ENCODE measurements around the gene ENOSF1. TPM values are rescaled to one million over a fixed set of nuclear protein-coding genes. Genes with fewer than 3 reads are reported as not detected.

ENOSF1 gene
- total RNA-seq, 1 donor from 2014 or later, result 16.7 TPM

DNA sequence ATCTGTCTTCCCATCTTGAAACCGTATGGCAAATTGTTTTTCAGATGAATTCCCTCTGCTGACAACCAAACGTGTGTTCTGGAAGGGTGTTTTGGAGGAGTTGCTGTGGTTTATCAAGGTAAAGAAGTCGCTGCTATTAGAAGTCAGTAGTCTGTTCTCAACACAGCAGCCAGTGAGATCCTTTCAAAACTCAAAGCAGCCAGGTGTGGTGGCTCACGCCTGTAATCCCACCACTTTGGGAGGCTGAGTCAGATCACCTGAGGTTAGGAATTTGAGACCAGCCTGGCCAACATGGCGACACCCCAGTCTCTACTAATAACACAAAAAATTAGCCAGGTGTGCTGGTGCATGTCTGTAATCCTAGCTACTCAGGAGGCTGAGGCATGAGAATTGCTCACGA is 52.8 kb downstream of the ENOSF1 start:
- Mint-ChIP-seq H3K36me3 (ENCODE audit: low read depth) (peaks cover 6% of the 10 kb centered on the region), H3K27ac (ENCODE audit: unreplicated experiment) (no peak overlapping the region), H3K4me1 (ENCODE audit: low read depth) (peaks cover 11% of the 10 kb centered on the region), H3K9me3 (ENCODE audit: low read depth) (peaks cover 6% of the 10 kb centered on the region), H3K4me3 (ENCODE audit: unreplicated experiment) (peak overlapping the region; percentile 83), H3K27me3 (ENCODE audit: low read depth) (no peaks in the 10 kb centered on the region)
- no peak for DNase-seq (ENCODE audit: low spot score)
- TF ChIP-seq, protein P1, sequence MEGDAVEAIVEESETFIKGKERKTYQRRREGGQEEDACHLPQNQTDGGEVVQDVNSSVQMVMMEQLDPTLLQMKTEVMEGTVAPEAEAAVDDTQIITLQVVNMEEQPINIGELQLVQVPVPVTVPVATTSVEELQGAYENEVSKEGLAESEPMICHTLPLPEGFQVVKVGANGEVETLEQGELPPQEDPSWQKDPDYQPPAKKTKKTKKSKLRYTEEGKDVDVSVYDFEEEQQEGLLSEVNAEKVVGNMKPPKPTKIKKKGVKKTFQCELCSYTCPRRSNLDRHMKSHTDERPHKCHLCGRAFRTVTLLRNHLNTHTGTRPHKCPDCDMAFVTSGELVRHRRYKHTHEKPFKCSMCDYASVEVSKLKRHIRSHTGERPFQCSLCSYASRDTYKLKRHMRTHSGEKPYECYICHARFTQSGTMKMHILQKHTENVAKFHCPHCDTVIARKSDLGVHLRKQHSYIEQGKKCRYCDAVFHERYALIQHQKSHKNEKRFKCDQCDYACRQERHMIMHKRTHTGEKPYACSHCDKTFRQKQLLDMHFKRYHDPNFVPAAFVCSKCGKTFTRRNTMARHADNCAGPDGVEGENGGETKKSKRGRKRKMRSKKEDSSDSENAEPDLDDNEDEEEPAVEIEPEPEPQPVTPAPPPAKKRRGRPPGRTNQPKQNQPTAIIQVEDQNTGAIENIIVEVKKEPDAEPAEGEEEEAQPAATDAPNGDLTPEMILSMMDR (IDR thresholded peaks at IDR 0.05), result no peak

DNA sequence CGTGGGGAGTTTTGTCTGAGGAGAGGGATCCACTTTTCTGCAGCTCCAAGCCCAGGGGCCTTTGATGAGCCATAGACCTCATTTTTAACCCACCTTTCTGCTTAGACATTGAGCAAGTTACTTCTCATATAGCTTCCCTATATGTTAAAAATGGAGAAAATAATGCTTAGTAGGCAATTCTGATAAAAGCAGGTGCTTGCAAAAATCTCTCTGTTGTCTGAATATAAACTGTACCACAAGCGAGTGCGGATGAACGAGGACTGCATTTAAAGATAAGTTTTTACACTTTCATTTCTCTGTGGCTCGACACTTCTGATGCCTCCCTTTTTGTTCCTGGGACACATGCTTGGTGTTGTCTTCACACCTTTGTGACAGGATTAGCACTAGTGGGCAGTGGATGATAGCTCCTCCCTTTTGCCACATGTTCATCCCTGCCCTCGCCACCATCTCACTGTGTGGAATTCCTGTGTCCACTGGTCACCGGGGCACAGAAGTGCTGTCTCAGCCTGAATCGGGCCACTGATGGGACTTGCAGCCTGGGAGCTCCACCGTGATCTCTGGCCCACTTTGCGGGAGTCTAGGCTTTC is 53.4 kb downstream of the ENOSF1 start:
- H3K27ac Mint-ChIP-seq (ENCODE audit: unreplicated experiment), result no peak overlapping the region
- H3K4me1 Mint-ChIP-seq (ENCODE audit: low read depth), result peaks cover 11% of the 10 kb centered on the region
- peak overlapping the region; percentile 83 for H3K4me3 Mint-ChIP-seq (ENCODE audit: unreplicated experiment)
- no peaks in the 10 kb centered on the region for H3K27me3 Mint-ChIP-seq (ENCODE audit: low read depth)
- TF ChIP-seq, protein P1 (IDR thresholded peaks at IDR 0.05), result no peak
- H3K36me3 Mint-ChIP-seq (ENCODE audit: low read depth), result peaks cover 6% of the 10 kb centered on the region
- no peak for DNase-seq (ENCODE audit: low spot score)
- peaks cover 6% of the 10 kb centered on the region for H3K9me3 Mint-ChIP-seq (ENCODE audit: low read depth)

DNA sequence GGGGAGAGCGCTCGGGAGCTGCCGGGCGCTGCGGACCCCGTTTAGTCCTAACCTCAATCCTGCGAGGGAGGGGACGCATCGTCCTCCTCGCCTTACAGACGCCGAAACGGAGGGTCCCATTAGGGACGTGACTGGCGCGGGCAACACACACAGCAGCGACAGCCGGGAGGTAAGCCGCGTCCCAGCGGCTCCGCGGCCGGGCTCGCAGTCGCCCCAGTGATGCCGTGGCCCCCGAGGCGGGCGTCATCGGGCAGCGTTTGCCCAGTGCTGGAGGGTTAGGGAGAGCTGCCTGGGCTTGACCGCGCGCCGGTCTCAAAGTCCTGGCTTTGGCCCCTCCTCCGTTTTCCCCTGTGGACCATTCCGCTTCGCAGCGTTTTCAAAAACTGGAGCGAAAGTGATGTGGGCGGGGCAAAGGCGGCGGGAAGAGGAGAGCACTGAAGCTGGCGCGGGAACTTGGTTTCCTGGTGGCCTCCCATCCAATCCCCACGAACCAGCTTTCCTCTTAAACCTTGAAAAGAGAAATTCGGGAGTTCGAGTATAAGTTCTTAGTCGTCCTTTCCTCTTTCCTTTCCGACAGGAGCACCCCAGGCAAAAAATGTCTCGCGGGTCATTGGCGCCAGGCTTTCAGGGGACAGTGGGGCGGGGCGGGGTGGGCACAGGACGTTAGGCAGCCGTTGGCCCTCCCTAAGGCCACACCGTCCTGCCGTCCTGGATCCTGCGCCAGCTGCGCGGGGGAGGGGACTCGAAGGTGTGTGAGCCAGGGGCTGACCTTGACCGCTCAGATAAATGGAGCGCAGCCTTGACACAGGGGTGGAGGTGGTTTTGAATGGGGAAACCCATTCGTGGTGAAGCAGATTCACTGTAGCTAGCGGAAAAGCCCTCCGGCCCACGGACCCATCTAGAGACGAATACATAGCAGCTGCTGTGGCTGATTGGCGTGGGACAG is 54.2 kb downstream of the ENOSF1 start:
- H3K4me3 Mint-ChIP-seq (ENCODE audit: unreplicated experiment), result peak overlapping the region; percentile 83
- H3K27ac Mint-ChIP-seq (ENCODE audit: unreplicated experiment), result peak overlapping the region; percentile 12
- TF ChIP-seq, protein P1 (IDR thresholded peaks at IDR 0.05), result peak; percentile 15
- peaks cover 11% of the 10 kb centered on the region for H3K4me1 Mint-ChIP-seq (ENCODE audit: low read depth)
- H3K27me3 Mint-ChIP-seq (ENCODE audit: low read depth), result no peaks in the 10 kb centered on the region
- no peak for DNase-seq (ENCODE audit: low spot score)
- H3K9me3 Mint-ChIP-seq (ENCODE audit: low read depth), result peaks cover 6% of the 10 kb centered on the region
- peaks cover 6% of the 10 kb centered on the region for H3K36me3 Mint-ChIP-seq (ENCODE audit: low read depth)

DNA sequence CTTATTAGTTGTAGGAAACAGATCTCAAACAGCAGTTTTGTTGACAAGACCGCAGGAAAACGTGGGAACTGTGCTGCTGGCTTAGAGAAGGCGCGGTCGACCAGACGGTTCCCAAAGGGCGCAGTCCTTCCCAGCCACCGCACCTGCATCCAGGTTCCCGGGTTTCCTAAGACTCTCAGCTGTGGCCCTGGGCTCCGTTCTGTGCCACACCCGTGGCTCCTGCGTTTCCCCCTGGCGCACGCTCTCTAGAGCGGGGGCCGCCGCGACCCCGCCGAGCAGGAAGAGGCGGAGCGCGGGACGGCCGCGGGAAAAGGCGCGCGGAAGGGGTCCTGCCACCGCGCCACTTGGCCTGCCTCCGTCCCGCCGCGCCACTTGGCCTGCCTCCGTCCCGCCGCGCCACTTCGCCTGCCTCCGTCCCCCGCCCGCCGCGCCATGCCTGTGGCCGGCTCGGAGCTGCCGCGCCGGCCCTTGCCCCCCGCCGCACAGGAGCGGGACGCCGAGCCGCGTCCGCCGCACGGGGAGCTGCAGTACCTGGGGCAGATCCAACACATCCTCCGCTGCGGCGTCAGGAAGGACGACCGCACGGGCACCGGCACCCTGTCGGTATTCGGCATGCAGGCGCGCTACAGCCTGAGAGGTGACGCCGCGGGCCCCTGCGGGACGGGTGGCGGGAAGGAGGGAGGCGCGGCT is 55.0 kb downstream of the ENOSF1 start, which contains the start of gene TYMS:
TYMS (plus strand) TSS at position 343 of the 690 bp plus-strand sequence; CDS start at position 433, 90 bp downstream.
- Mint-ChIP-seq H3K27me3 (ENCODE audit: low read depth) (no peaks in the 10 kb centered on the region), H3K9me3 (ENCODE audit: low read depth) (peaks cover 6% of the 10 kb centered on the region), H3K4me3 (ENCODE audit: unreplicated experiment) (peak within 1 kb of the TSS; percentile 83), H3K36me3 (ENCODE audit: low read depth) (peaks cover 6% of the 10 kb centered on the region), H3K27ac (ENCODE audit: unreplicated experiment) (peak within 1 kb of the TSS; percentile 68), H3K4me1 (ENCODE audit: low read depth) (peaks cover 11% of the 10 kb centered on the region)
- TF ChIP-seq, protein P1 (IDR thresholded peaks at IDR 0.05), result no peak
- no peak for DNase-seq (ENCODE audit: low spot score)

DNA sequence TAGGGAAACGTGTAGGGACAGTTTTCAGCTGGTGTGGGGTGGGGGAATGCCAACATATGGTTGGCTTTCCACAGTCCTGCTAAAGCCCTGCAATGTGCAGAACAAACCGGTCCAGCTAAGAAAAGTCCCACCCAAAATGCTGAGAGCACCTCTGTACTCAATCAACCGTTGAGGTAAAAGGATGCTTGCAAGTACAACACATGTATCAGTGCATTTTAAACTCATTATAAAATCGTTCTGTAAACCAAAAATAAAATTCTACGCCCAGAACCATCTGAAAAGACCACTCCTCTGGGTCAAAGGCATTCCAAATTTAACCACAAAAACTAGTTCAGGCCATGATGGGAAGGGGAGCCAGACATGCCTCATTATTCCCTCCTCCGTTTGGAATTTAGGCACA is 57.0 kb downstream of the ENOSF1 start:
- H3K4me3 Mint-ChIP-seq (ENCODE audit: unreplicated experiment), result no peak overlapping the region
- TF ChIP-seq, protein P1 (IDR thresholded peaks at IDR 0.05), result no peak
- peaks cover 3% of the 10 kb centered on the region for H3K9me3 Mint-ChIP-seq (ENCODE audit: low read depth)

More for the DNA sequence above, 57.0 kb downstream of the ENOSF1 start:
- no peak for DNase-seq (ENCODE audit: low spot score)
- no peak overlapping the region for H3K27ac Mint-ChIP-seq (ENCODE audit: unreplicated experiment)
- no peaks in the 10 kb centered on the region for H3K27me3 Mint-ChIP-seq (ENCODE audit: low read depth)
- peaks cover 15% of the 10 kb centered on the region for H3K4me1 Mint-ChIP-seq (ENCODE audit: low read depth)
- H3K36me3 Mint-ChIP-seq (ENCODE audit: low read depth), result peaks cover 3% of the 10 kb centered on the region
